Fibroblast of lung (primary cell): ENCODE data around the gene ANXA9. TPM values are rescaled to one million over a fixed set of nuclear protein-coding genes. Genes with fewer than 3 reads are reported as not detected.

ENCODE experiments used
- DNase-seq, 2 donors: peaks; one replicate each; pipeline versions ENCODE4 v3.0.0 to v3.0.0-alpha.2; 2010; ENCODE audit warnings: low read depth in 2 of 2
- H2AFZ ChIP-seq: 2 replicates; pipeline ENCODE4 v1.5.1; 2012; ENCODE audit warnings: low read length, control low read depth, inconsistent platforms
- H3K27ac ChIP-seq: 2 replicates; pipeline ENCODE4 v1.5.1; 2011; ENCODE audit warnings: low read length, control low read depth; ENCODE audit not compliant: insufficient read depth
- H3K27me3 ChIP-seq: 2 replicates; pipeline ENCODE4 v1.5.1; 2011; ENCODE audit warnings: mild to moderate bottlenecking, low read length; ENCODE audit not compliant: control insufficient read depth, insufficient read depth
- H3K36me3 ChIP-seq: 2 replicates; pipeline ENCODE4 v1.5.1; 2011; ENCODE audit warnings: low read length; ENCODE audit not compliant: control insufficient read depth, insufficient read depth
- H3K4me1 ChIP-seq: 2 replicates; pipeline ENCODE4 v1.5.1; 2011; ENCODE audit warnings: low read length; ENCODE audit not compliant: control insufficient read depth, insufficient read depth; ENCODE audit errors: extremely low read depth
- H3K4me2 ChIP-seq: 2 replicates; pipeline ENCODE4 v1.5.1; 2011; ENCODE audit warnings: low read length, control low read depth; ENCODE audit not compliant: insufficient read depth; ENCODE audit errors: extremely low read depth
- H3K4me3 ChIP-seq, 4 experiments: fragments of 200-600 bp in 1 of 4; sonication (generic) in 1 of 4; replicated peaks in 1 of 4; 2 replicates each; pipeline ENCODE4 v1.5.1; 2011 to 2016; ENCODE audit warnings: low read length in 4 of 4, low read depth in 3 of 4, mild to moderate bottlenecking in 3 of 4, control low read depth in 2 of 4, inconsistent platforms in 1 of 4, mixed read lengths in 1 of 4; ENCODE audit not compliant: insufficient read depth in 1 of 4; ENCODE audit errors: control extremely low read depth in 1 of 4
- H3K79me2 ChIP-seq: 2 replicates; pipeline ENCODE4 v1.5.1; 2012; ENCODE audit warnings: mild to moderate bottlenecking, low read length, inconsistent platforms; ENCODE audit not compliant: control insufficient read depth, insufficient read depth
- H3K9ac ChIP-seq: 2 replicates; pipeline ENCODE4 v1.5.1; 2011; ENCODE audit warnings: mild to moderate bottlenecking, low read length, control low read depth; ENCODE audit not compliant: insufficient read depth
- H3K9me3 ChIP-seq: 2 replicates; pipeline ENCODE4 v1.5.1; 2012; ENCODE audit warnings: low read depth, low read length; ENCODE audit not compliant: control insufficient read depth, insufficient read depth
- H4K20me1 ChIP-seq: 2 replicates; pipeline ENCODE4 v1.5.1; 2011; ENCODE audit warnings: low read length; ENCODE audit not compliant: control insufficient read depth, insufficient read depth; ENCODE audit errors: extremely low read depth
- CTCF ChIP-seq, 2 donors: IDR thresholded peaks in 1 of 2; conservative IDR thresholded peaks in 1 of 2; 1 replicate in 1 of 2; 2 replicates in 1 of 2; pipeline ENCODE4 v1.5.1; 2011 to 2012; ENCODE audit warnings: low read length in 2 of 2, control low read depth in 1 of 2, inconsistent platforms in 1 of 2, low read depth in 1 of 2, mild to moderate bottlenecking in 1 of 2
- EZH2 ChIP-seq: IDR thresholded peaks from 2 replicates; pipeline ENCODE4 v1.5.1; 2012; ENCODE audit warnings: low read length, control low read depth, mild to moderate bottlenecking; ENCODE audit errors: missing control alignments
- polyA plus RNA-seq, 2 donors: library from polyadenylated mRNA; depleted of rRNA in 1 of 2; stranded (reverse) in 1 of 2; unstranded in 1 of 2; fragments of >200 nt; gene quantifications; 2 replicates each; pipeline ENCODE4 v1.2.1, GENCODE V29; 2011 to 2012; ENCODE audit warnings: missing spikeins in 1 of 2
- total RNA-seq: library from RNA; depleted of rRNA; stranded (reverse); fragments of >200 nt; gene quantifications from 2 replicates; pipeline ENCODE4 v1.2.1, GENCODE V29; 2014

The ANXA9 gene
- total and polyA plus RNA-seq, 2 donors (not counting 1 experiment from before 2014, with no cell fraction given) = 0.07 to 0.33 TPM

- TF ChIP-seq CTCF (conservative IDR thresholded peaks at IDR 0.05 in 1 of 2, IDR thresholded peaks at IDR 0.05 in 1 of 2; ENCODE audit: low read depth in 1 of 2, low read length in 2 of 2) = no peak
- no peak for TF ChIP-seq EZH2
- no peak overlapping the region for H3K9ac ChIP-seq
- no peaks in the 10 kb centered on the region for H4K20me1 ChIP-seq
- no peak overlapping the region for H2AFZ ChIP-seq
- no peaks in the 10 kb centered on the region for H3K9me3 ChIP-seq
- no peak overlapping the region for H3K27ac ChIP-seq
- no peak overlapping the region for H3K4me3 ChIP-seq
- H3K4me2 ChIP-seq = no peak overlapping the region
- H3K27me3 ChIP-seq = no peaks in the 10 kb centered on the region
- no peak for DNase-seq
- H3K79me2 ChIP-seq = no peaks in the 10 kb centered on the region
- H3K4me1 ChIP-seq = peaks cover 13% of the 10 kb centered on the region
- no peaks in the 10 kb centered on the region for H3K36me3 ChIP-seq
These were observed 29.2 kb downstream of the ANXA9 start for GRCh38 chr1:151011154-151011850.

- Histone ChIP-seq H3K27me3 (no peaks in the 10 kb centered on the region), H3K4me2 (no peak overlapping the region), H3K4me3 (no peak overlapping the region), H3K36me3 (no peaks in the 10 kb centered on the region), H3K9ac (no peak overlapping the region), H4K20me1 (no peaks in the 10 kb centered on the region), H3K27ac (peak overlapping the region; percentile 16), H3K9me3 (no peaks in the 10 kb centered on the region), H3K79me2 (no peaks in the 10 kb centered on the region), H3K4me1 (peaks cover 3% of the 10 kb centered on the region), H2AFZ (no peak overlapping the region)
- TF ChIP-seq CTCF (conservative IDR thresholded peaks at IDR 0.05 in 1 of 2, IDR thresholded peaks at IDR 0.05 in 1 of 2; ENCODE audit: low read depth in 1 of 2, low read length in 2 of 2) (no peak), EZH2 (no peak)
- DNase-seq = peak in 1 of 2 donors; percentile 51
These were observed 30.8 kb downstream of the ANXA9 start for GRCh38 chr1:151012684-151013471.

- H3K79me2 ChIP-seq = no peaks in the 10 kb centered on the region
- H3K9ac ChIP-seq = no peak overlapping the region
- no peak for TF ChIP-seq EZH2
- TF ChIP-seq CTCF (conservative IDR thresholded peaks at IDR 0.05 in 1 of 2, IDR thresholded peaks at IDR 0.05 in 1 of 2; ENCODE audit: low read depth in 1 of 2, low read length in 2 of 2) = peak in 1 of 2 donors; percentile 13
- no peaks in the 10 kb centered on the region for H4K20me1 ChIP-seq
- no peaks in the 10 kb centered on the region for H3K36me3 ChIP-seq
- H3K4me2 ChIP-seq = no peak overlapping the region
- no peak overlapping the region for H3K4me3 ChIP-seq
- no peak overlapping the region for H3K27ac ChIP-seq
- H3K4me1 ChIP-seq = peaks cover 3% of the 10 kb centered on the region
- no peaks in the 10 kb centered on the region for H3K9me3 ChIP-seq
- peak; percentile 58 to 81 for DNase-seq
- no peaks in the 10 kb centered on the region for H3K27me3 ChIP-seq
- H2AFZ ChIP-seq = no peak overlapping the region
These were observed 31.4 kb downstream of the ANXA9 start for GRCh38 chr1:151013518-151013917.
